Adrenal gland (tissue), 12 donors: ENCODE data around the gene ZCCHC9. TPM values are rescaled to one million over a fixed set of nuclear protein-coding genes. Genes with fewer than 3 reads are reported as not detected.

ENCODE experiments used
- DNase-seq, 7 donors: peaks; one replicate each; pipeline ENCODE4 v3.0.0-alpha.2; 2019 to 2020
- H3K27ac ChIP-seq, 5 donors: fragments of 200-600 bp; sonication (generic) in 4 of 5; 1 replicate in 3 of 5; 2 replicates in 2 of 5; pipeline versions ENCODE4 v1.5.1 to v1.8.0; 2016 to 2020; ENCODE audit warnings: mild to moderate bottlenecking in 1 of 5
- H3K27me3 ChIP-seq: fragments of 200-600 bp; 2 replicates; pipeline ENCODE4 v1.8.0; 2021
- H3K36me3 ChIP-seq, 2 donors: fragments of 200-600 bp; replicated peaks in 1 of 2; 1 replicate in 1 of 2; 2 replicates in 1 of 2; pipeline versions ENCODE4 v1.5.1 to v1.8.0; 2018 to 2022
- H3K4me1 ChIP-seq, 2 donors: fragments of 200-600 bp; replicated peaks in 1 of 2; 1 replicate in 1 of 2; 2 replicates in 1 of 2; pipeline versions ENCODE4 v1.5.1 to v1.8.0; 2018 to 2021
- H3K4me3 ChIP-seq, 4 donors: fragments of 200-600 bp; sonication (generic) in 3 of 4; one replicate each; pipeline ENCODE4 v1.5.1; 2016 to 2018
- H3K9me3 ChIP-seq, 3 donors: fragments of 200-600 bp; sonication (generic) in 1 of 3; replicated peaks in 1 of 3; 1 replicate in 2 of 3; 2 replicates in 1 of 3; pipeline versions ENCODE4 v1.5.1 to v1.8.0; 2016 to 2021
- CTCF ChIP-seq, 6 experiments: fragments of 450-650 bp in 4 of 6; fragments of 200-600 bp in 2 of 6; sonication (generic) in 1 of 6; IDR thresholded peaks; 1 replicate in 5 of 6; 2 replicates in 1 of 6; pipeline versions ENCODE4 v1.5.1 to v1.8.0; 2016 to 2021; ENCODE audit warnings: antibody characterized with exemption in 6 of 6, mild to moderate bottlenecking in 2 of 6, moderate library complexity in 1 of 6
- POLR2A ChIP-seq, 2 donors: fragments of 450-650 bp; IDR thresholded peaks; one replicate each; pipeline ENCODE4 v1.6.1; 2017; ENCODE audit warnings: antibody characterized with exemption in 2 of 2, mild to moderate bottlenecking in 2 of 2, moderate library complexity in 1 of 2
- WGBS, 4 donors: extraction: QIAGEN DNeasy Blood & Tissue Kit in 2 of 4; methylation state at CpG; one replicate each; pipeline versions ENCODE4 v1.1.5 to v1.1.7; 2013 to 2017; 5-methylcytosine and 5-hydroxymethylcytosine counted together
- intact Hi-C, 2 donors: fragments of 100-400 bp; cut with DNase I; formaldehyde crosslinking; loops; one replicate each; pipeline versions ENCODE4 v1.14.1 to v1.15.0; 2022 to 2023
- polyA plus RNA-seq, 3 donors: library from polyadenylated mRNA; stranded (reverse); fragments of 200-250 nt in 2 of 3; fragments of 350-450 nt in 1 of 3; fragmentation: Illumina TruSeq in 1 of 3; extraction: RNeasy Lipid Tissue Mini Kit (QIAGEN cat#74804) in 1 of 3; gene quantifications; one replicate each; pipeline ENCODE4 v1.2.3, GENCODE V29; 2013 to 2014
- total RNA-seq, 9 donors: library from RNA; depleted of rRNA in 4 of 9; stranded (reverse); fragments of >200 nt in 4 of 9; fragments of 120-200 nt in 1 of 9; fragmentation: NEBNext Ultra II Directional in 1 of 9; extraction: Animal tissue kit (Norgen Biotek cat#: 25700) in 1 of 9; gene quantifications; one replicate each; pipeline versions ENCODE4 v1.1.0 to v1.2.4, GENCODE V29; 2013 to 2023
- donor health status: healthy with polysubstance abuse.
- donor health status: Bipolar disorder and iron deficiency.
- donor health status: DM: yes; HTN: yes; CAD: no.
- donor health status: DM: no; HTN: no; CAD: no.
- donor health status: DM: no; HTN: no; CAD: no.
- donor health status: DM: yes; HTN: yes; CAD: no.

Gene ZCCHC9
- total and polyA plus RNA-seq, 12 donors, result 10.0 to 35.5 (median 20.0) TPM

GRCh38 chr5:81361600-81361999 lies 60.2 kb downstream of the ZCCHC9 start:
- WGBS, 4 donors, result 96 to 100% (median 99%) methylated on average over 1 to 2 of the region's 2 CpGs
- intact Hi-C loops, result no loop called here
- Histone ChIP-seq H3K36me3 (no peaks in the 10 kb centered on the region), H3K4me1 (no peaks in the 10 kb centered on the region), H3K27me3 (no peaks in the 10 kb centered on the region), H3K9me3 (no peaks in the 10 kb centered on the region), H3K4me3 (no peak overlapping the region), H3K27ac (no peak overlapping the region)
- DNase-seq, result no peak
- TF ChIP-seq CTCF (IDR thresholded peaks at IDR 0.05) (no peak), POLR2A (IDR thresholded peaks at IDR 0.05) (no peak)

Other genes with a start within 250 kb of the ZCCHC9 start
- gene CKMT2, start 68.3 kb upstream of the ZCCHC9 start, total RNA-seq, result 100 to 1,000 TPM in 1 of 9 donors, 10 to 100 TPM in 8; 29.5 to 112 (median 52.9) TPM
- 100 to 1,000 TPM in 1 of 3 donors, 10 to 100 TPM in 2; 22.5 to 109 (median 47.0) TPM for gene CKMT2, start 68.3 kb upstream of the ZCCHC9 start, polyA plus RNA-seq
- not detected for gene ACOT12, start 92.5 kb downstream of the ZCCHC9 start, total RNA-seq
- not detected for gene ACOT12, start 92.5 kb downstream of the ZCCHC9 start, polyA plus RNA-seq